Measurements from ENCODE around the gene ANKS1B. TPM values are rescaled to one million over a fixed set of nuclear protein-coding genes. Genes with fewer than 3 reads are reported as not detected.
"Not testable (repeated sequence)": the region's sequence is repeated elsewhere in the genome, so short reads cannot be mapped to it uniquely, and the experiment has no call there.

Gene ANKS1B
- total RNA-seq, 5 donors from 2014 or later (not counting 1 experiment from before 2014, with no cell fraction given): 0.18 to 0.47 (median 0.19) TPM; not detected in 2

DNA sequence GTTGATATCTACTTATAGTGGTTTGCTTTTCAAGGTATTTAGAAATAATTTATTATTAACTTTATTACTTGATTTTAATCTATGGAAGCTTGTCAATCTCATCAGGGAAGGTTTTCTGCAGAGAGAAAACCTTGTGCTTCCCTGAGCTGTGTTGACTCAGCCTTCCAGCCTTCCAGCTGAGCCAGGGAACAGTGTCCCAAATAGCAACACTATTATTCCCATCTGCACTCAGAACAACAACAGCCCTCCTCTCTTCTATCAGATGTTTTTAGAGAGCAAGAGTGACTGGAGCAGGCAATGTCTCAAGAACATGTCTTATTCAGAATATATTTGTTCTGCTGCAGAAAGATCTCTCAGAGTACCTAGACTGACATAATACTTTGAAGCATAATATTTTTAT lies 727.1 kb downstream of the ANKS1B start:
- Mint-ChIP-seq H3K4me3 (no peak overlapping the region), H3K36me3 (no peaks in the 10 kb centered on the region), H3K4me1 (no peaks in the 10 kb centered on the region), H3K9me3 (peaks cover 2 to 15% (median 3%) of the 10 kb centered on the region in 3 donors), H3K27ac (no peak overlapping the region), H3K27me3 (no peaks in the 10 kb centered on the region)
- ChIA-PET CTCF (no interaction called here), POLR2A (no interaction called here)
- Histone ChIP-seq H3K4me1 (ENCODE audit: control insufficient read depth in 1 of 2, extremely low read depth in 1 of 2, insufficient read depth in 2 of 2, low read length in 2 of 2) (no peaks in the 10 kb centered on the region), H3K36me3 (ENCODE audit: control insufficient read depth in 2 of 2, extremely low read depth in 1 of 2, insufficient read depth in 1 of 2, low read length in 1 of 2) (no peaks in the 10 kb centered on the region), H3K4me3 (ENCODE audit: control insufficient read depth in 1 of 2, extremely low read depth in 1 of 2, low read length in 1 of 2) (no peak overlapping the region), H3K27ac (ENCODE audit: low read length) (no peak overlapping the region), H3K9me3 (no peaks in the 10 kb centered on the region), H3K27me3 (replicated peaks in 1 of 2; ENCODE audit: control insufficient read depth in 2 of 2, extremely low read depth in 1 of 2, insufficient read depth in 2 of 2, low read length in 1 of 2) (no peaks in the 10 kb centered on the region)
- DNase-seq (no peak), ATAC-seq (replicated peaks in 1 of 4) (no peak)

DNA sequence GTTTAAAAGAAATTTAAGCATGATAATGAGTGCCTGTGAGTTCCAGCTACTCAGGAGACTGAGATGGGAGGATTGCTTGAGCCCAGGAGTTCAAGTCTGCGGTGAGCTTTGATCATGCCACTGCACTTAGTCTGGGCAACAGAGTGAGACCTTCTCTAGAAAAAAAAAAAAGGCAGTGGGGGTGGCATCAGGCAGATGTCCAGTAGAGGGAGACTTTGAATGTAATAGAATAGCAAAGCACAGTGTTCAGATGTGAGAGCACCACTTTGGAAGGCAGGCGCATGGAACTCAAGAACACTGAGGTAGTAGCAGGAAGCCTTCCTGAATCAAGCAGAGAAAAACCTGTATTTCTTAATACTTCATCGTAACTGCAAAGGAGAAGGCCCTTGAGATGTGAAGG lies 731.7 kb downstream of the ANKS1B start:
- DNase-seq (no peak), ATAC-seq (replicated peaks in 1 of 4) (no peak)
- Histone ChIP-seq H3K27me3 (replicated peaks in 1 of 2; ENCODE audit: control insufficient read depth in 2 of 2, extremely low read depth in 1 of 2, insufficient read depth in 2 of 2, low read length in 1 of 2) (no peaks in the 10 kb centered on the region), H3K4me1 (ENCODE audit: control insufficient read depth in 1 of 2, extremely low read depth in 1 of 2, insufficient read depth in 2 of 2, low read length in 2 of 2) (no peaks in the 10 kb centered on the region), H3K36me3 (ENCODE audit: control insufficient read depth in 2 of 2, extremely low read depth in 1 of 2, insufficient read depth in 1 of 2, low read length in 1 of 2) (no peaks in the 10 kb centered on the region), H3K4me3 (ENCODE audit: control insufficient read depth in 1 of 2, extremely low read depth in 1 of 2, low read length in 1 of 2) (no peak overlapping the region), H3K9me3 (no peaks in the 10 kb centered on the region), H3K27ac (ENCODE audit: low read length) (no peak overlapping the region)
- peaks cover 3 to 19% (median 8%) of the 10 kb centered on the region in 3 donors for H3K9me3 Mint-ChIP-seq
- no peaks in the 10 kb centered on the region for H3K27me3 Mint-ChIP-seq
- H3K4me3 Mint-ChIP-seq: no peak overlapping the region
- H3K27ac Mint-ChIP-seq: no peak overlapping the region
- no peaks in the 10 kb centered on the region for H3K36me3 Mint-ChIP-seq
- 100% methylated on average over 1 of the region's 3 CpGs for WGBS (ENCODE audit: insufficient coverage)
- POLR2A ChIA-PET: interaction anchor here in 1 of 2 donors (0.7 kb wide), 1 partner anchor 22 kb away, joined by 6 read pairs; no protein-coding TSS in a partner anchor
- CTCF ChIA-PET: no interaction called here
- no peaks in the 10 kb centered on the region for H3K4me1 Mint-ChIP-seq

DNA sequence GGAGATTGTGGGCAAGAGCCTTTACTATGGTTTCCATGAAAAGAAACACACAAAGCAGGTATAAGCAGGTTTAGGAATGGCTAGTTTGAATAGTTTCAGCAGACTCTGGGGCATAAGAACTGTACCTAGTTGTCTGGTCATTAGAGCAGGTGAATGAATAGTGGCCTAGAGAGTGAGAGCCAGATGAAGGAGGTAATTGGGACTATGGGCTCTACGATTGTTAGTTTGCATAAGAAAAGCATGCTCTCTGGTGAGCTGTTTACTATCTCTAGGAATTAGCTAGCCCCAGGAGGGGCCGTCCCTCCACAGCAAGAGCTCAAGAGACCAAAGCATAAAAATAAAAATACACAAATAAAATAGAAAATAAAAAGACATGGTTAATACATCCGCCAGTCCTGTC lies 734.6 kb downstream of the ANKS1B start:
- no peaks in the 10 kb centered on the region for H3K36me3 Mint-ChIP-seq
- ChIA-PET CTCF (no interaction called here), POLR2A (no interaction called here)
- no peak overlapping the region for H3K4me3 Mint-ChIP-seq
- Histone ChIP-seq H3K4me1 (ENCODE audit: control insufficient read depth in 1 of 2, extremely low read depth in 1 of 2, insufficient read depth in 2 of 2, low read length in 2 of 2) (no peaks in the 10 kb centered on the region), H3K27ac (ENCODE audit: low read length) (no peak overlapping the region), H3K4me3 (ENCODE audit: control insufficient read depth in 1 of 2, extremely low read depth in 1 of 2, low read length in 1 of 2) (no peak overlapping the region), H3K27me3 (replicated peaks in 1 of 2; ENCODE audit: control insufficient read depth in 2 of 2, extremely low read depth in 1 of 2, insufficient read depth in 2 of 2, low read length in 1 of 2) (no peaks in the 10 kb centered on the region), H3K9me3 (no peaks in the 10 kb centered on the region), H3K36me3 (ENCODE audit: control insufficient read depth in 2 of 2, extremely low read depth in 1 of 2, insufficient read depth in 1 of 2, low read length in 1 of 2) (no peaks in the 10 kb centered on the region)
- DNase-seq: no peak
- H3K9me3 Mint-ChIP-seq: peaks cover 0 to 15% (median 13%) of the 10 kb centered on the region in 3 donors
- ATAC-seq (replicated peaks in 1 of 4): no peak
- WGBS (ENCODE audit: insufficient coverage): 20% methylated on average over 1 of the region's 3 CpGs
- no peaks in the 10 kb centered on the region for H3K27me3 Mint-ChIP-seq
- H3K27ac Mint-ChIP-seq: no peak overlapping the region
- no peaks in the 10 kb centered on the region for H3K4me1 Mint-ChIP-seq

DNA sequence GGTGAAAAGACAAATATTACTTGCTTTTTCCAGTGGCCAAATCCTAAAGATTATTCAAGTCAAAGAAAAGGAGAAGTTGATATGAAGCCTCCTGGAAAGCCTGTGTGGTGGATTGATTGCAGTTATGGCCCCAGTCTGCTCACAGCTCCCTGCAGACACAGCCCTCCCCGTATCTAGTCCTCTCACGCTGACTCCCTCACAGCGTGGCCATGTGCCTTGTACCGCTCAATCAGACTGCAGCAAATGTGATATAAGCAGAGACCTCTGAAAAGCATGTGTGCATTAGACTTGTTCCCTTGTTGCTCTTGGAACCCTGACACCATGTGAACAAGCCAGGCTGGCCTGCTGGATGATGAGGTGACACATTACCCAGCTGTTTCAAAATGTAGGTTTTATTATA lies 735.2 kb downstream of the ANKS1B start:
- no peaks in the 10 kb centered on the region for H3K36me3 Mint-ChIP-seq

DNA sequence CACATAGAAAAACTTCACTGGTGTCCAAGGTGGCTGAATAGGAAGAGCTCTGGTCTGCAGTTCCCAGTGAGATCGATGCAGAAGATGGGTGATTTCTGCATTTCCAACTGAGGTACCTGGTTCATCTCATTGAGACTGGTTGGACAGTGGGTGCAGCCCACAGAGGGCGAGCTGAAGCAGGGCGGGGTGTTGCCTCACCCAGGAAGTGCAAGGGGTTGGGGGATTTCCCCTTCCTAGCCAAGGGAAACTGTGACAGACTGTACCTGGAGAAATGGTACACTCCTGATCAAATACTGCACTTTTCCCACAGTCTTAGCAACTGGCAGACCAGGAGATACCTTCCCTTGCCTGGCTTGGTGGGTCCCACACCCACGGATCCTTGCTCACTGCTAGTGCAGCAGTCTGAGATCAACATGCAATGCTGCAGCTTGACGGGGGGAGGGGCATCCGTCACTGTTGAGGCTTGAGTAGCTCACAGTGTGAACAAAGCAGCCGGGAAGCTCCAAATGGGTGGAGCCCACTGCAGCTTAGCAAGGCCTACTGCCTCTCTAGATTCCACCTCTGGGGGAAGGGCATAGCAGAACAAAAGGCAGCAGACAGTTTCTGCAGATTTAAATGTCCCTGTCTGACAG lies 746.7 kb downstream of the ANKS1B start:
- POLR2A ChIA-PET; H3K27me3 ChIP-seq (replicated peaks in 1 of 2; ENCODE audit: control insufficient read depth in 2 of 2, extremely low read depth in 1 of 2, insufficient read depth in 2 of 2, low read length in 1 of 2); CTCF ChIA-PET; H3K27ac ChIP-seq (ENCODE audit: low read length); H3K27ac Mint-ChIP-seq; H3K4me1 ChIP-seq (ENCODE audit: control insufficient read depth in 1 of 2, extremely low read depth in 1 of 2, insufficient read depth in 2 of 2, low read length in 2 of 2); H3K4me1 Mint-ChIP-seq; H3K4me3 Mint-ChIP-seq; H3K4me3 ChIP-seq (ENCODE audit: control insufficient read depth in 1 of 2, extremely low read depth in 1 of 2, low read length in 1 of 2); H3K36me3 Mint-ChIP-seq; ATAC-seq (replicated peaks in 1 of 4); H3K27me3 Mint-ChIP-seq; H3K9me3 ChIP-seq; H3K36me3 ChIP-seq (ENCODE audit: control insufficient read depth in 2 of 2, extremely low read depth in 1 of 2, insufficient read depth in 1 of 2, low read length in 1 of 2): not testable (repeated sequence)
- H3K9me3 Mint-ChIP-seq: peaks cover 3 to 24% (median 13%) of the 10 kb centered on the region in 3 donors
- peak in 1 of 35 experiments; percentile 0 for DNase-seq
- 49% methylated on average over 6 of the region's 7 CpGs for WGBS (ENCODE audit: insufficient coverage)

More for the DNA sequence above, 735.2 kb downstream of the ANKS1B start:
- peaks cover 0 to 15% (median 13%) of the 10 kb centered on the region in 3 donors for H3K9me3 Mint-ChIP-seq
- no CpG with 5 or more reads among the region's 4 CpGs for WGBS (ENCODE audit: insufficient coverage)
- H3K4me3 Mint-ChIP-seq: no peak overlapping the region
- H3K4me1 ChIP-seq (ENCODE audit: control insufficient read depth in 1 of 2, extremely low read depth in 1 of 2, insufficient read depth in 2 of 2, low read length in 2 of 2): no peaks in the 10 kb centered on the region
- ATAC-seq (replicated peaks in 1 of 4) (no peak), DNase-seq (no peak)
- H3K9me3 ChIP-seq: no peaks in the 10 kb centered on the region
- H3K27me3 Mint-ChIP-seq: no peaks in the 10 kb centered on the region
- no peak overlapping the region for H3K4me3 ChIP-seq (ENCODE audit: control insufficient read depth in 1 of 2, extremely low read depth in 1 of 2, low read length in 1 of 2)
- no peaks in the 10 kb centered on the region for H3K27me3 ChIP-seq (replicated peaks in 1 of 2; ENCODE audit: control insufficient read depth in 2 of 2, extremely low read depth in 1 of 2, insufficient read depth in 2 of 2, low read length in 1 of 2)
- no peak overlapping the region for H3K27ac ChIP-seq (ENCODE audit: low read length)
- POLR2A ChIA-PET: interaction anchor here in 1 of 2 donors (0.7 kb wide), 1 partner anchor 377 kb away, joined by 4 read pairs; no protein-coding TSS in a partner anchor
- H3K4me1 Mint-ChIP-seq: no peaks in the 10 kb centered on the region
- CTCF ChIA-PET: no interaction called here
- no peaks in the 10 kb centered on the region for H3K36me3 ChIP-seq (ENCODE audit: control insufficient read depth in 2 of 2, extremely low read depth in 1 of 2, insufficient read depth in 1 of 2, low read length in 1 of 2)
- H3K27ac Mint-ChIP-seq: no peak overlapping the region

DNA sequence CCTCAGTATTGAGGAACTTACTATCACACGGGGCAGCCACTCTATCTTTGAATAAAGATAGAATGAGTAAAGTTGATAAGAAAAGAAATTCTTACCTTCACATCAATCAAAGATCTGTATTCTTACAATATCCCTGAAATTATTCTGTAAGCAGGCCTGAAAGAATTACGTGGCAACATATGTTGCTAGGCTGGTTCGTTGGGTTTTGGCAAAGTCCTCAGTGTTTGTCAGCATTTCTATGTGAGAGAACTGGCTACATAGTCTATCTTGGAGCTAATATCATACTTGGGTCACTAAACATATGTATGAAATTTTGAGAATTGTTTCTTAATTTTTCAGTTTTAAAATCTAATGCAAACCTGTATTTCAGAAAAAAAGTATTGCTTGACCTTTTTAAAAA lies 749.4 kb downstream of the ANKS1B start:
- H3K27ac Mint-ChIP-seq: no peak overlapping the region
- Histone ChIP-seq H3K4me3 (ENCODE audit: control insufficient read depth in 1 of 2, extremely low read depth in 1 of 2, low read length in 1 of 2) (no peak overlapping the region), H3K9me3 (no peaks in the 10 kb centered on the region), H3K27me3 (replicated peaks in 1 of 2; ENCODE audit: control insufficient read depth in 2 of 2, extremely low read depth in 1 of 2, insufficient read depth in 2 of 2, low read length in 1 of 2) (no peaks in the 10 kb centered on the region), H3K4me1 (ENCODE audit: control insufficient read depth in 1 of 2, extremely low read depth in 1 of 2, insufficient read depth in 2 of 2, low read length in 2 of 2) (no peaks in the 10 kb centered on the region), H3K36me3 (ENCODE audit: control insufficient read depth in 2 of 2, extremely low read depth in 1 of 2, insufficient read depth in 1 of 2, low read length in 1 of 2) (no peaks in the 10 kb centered on the region), H3K27ac (ENCODE audit: low read length) (no peak overlapping the region)
- no peaks in the 10 kb centered on the region for H3K27me3 Mint-ChIP-seq
- POLR2A ChIA-PET: no interaction called here
- CTCF ChIA-PET: no interaction called here
- no peak overlapping the region for H3K4me3 Mint-ChIP-seq
- no peaks in the 10 kb centered on the region for H3K4me1 Mint-ChIP-seq
- DNase-seq (no peak), ATAC-seq (replicated peaks in 1 of 4) (no peak)
- no peaks in the 10 kb centered on the region for H3K36me3 Mint-ChIP-seq
- H3K9me3 Mint-ChIP-seq: peaks cover 7 to 15% (median 7%) of the 10 kb centered on the region in 3 donors
- whole genome bisulfite sequencing (ENCODE audit: insufficient coverage): no CpG with 5 or more reads among the region's 3 CpGs

DNA sequence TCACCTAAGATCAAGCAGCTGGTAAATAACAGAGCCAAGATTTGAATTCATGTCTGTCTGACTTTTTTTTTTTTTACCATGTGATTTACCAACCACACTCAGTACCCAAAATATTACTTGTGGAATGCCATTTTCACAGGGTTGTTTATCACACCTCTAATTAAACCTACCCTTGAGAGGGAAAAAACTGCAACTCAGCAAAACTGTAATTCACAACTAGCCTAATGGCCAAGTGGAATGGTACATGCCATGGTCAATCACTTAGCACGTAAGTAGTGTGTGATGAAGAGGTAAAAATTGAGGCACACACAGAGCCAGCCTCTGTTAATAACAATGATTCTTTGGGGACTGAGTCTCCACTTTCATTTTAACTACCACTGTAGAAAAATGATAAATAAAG lies 750.0 kb downstream of the ANKS1B start:
- no peaks in the 10 kb centered on the region for H3K27me3 Mint-ChIP-seq
- ATAC-seq (replicated peaks in 1 of 4) (no peak), DNase-seq (no peak)
- Histone ChIP-seq H3K9me3 (no peaks in the 10 kb centered on the region), H3K4me3 (ENCODE audit: control insufficient read depth in 1 of 2, extremely low read depth in 1 of 2, low read length in 1 of 2) (no peak overlapping the region), H3K27ac (ENCODE audit: low read length) (no peak overlapping the region), H3K4me1 (ENCODE audit: control insufficient read depth in 1 of 2, extremely low read depth in 1 of 2, insufficient read depth in 2 of 2, low read length in 2 of 2) (no peaks in the 10 kb centered on the region), H3K36me3 (ENCODE audit: control insufficient read depth in 2 of 2, extremely low read depth in 1 of 2, insufficient read depth in 1 of 2, low read length in 1 of 2) (no peaks in the 10 kb centered on the region), H3K27me3 (replicated peaks in 1 of 2; ENCODE audit: control insufficient read depth in 2 of 2, extremely low read depth in 1 of 2, insufficient read depth in 2 of 2, low read length in 1 of 2) (no peaks in the 10 kb centered on the region)
- ChIA-PET POLR2A (no interaction called here), CTCF (no interaction called here)
- no peak overlapping the region for H3K27ac Mint-ChIP-seq
- no peaks in the 10 kb centered on the region for H3K36me3 Mint-ChIP-seq
- H3K4me1 Mint-ChIP-seq: no peaks in the 10 kb centered on the region
- peaks cover 7 to 14% (median 7%) of the 10 kb centered on the region in 3 donors for H3K9me3 Mint-ChIP-seq
- H3K4me3 Mint-ChIP-seq: no peak overlapping the region
- WGBS (ENCODE audit: insufficient coverage): no CpG with 5 or more reads among the region's 1 CpG
